Vagina (tissue), 2 donors: ENCODE results near the gene RNF5. TPM values are rescaled to one million over a fixed set of nuclear protein-coding genes. Genes with fewer than 3 reads are reported as not detected.

Experiments
- DNase-seq, 2 donors: peaks; one replicate each; pipeline ENCODE4 v3.0.0-alpha.2; 2017; ENCODE audit errors: extremely low spot score in 2 of 2
- H3K27ac ChIP-seq: fragments of 200-600 bp; sonication (generic); one replicate; pipeline ENCODE4 v1.5.1; 2019
- H3K27me3 ChIP-seq: fragments of 200-600 bp; sonication (generic); one replicate; pipeline ENCODE4 v1.5.1; 2019
- H3K36me3 ChIP-seq, 2 donors: fragments of 200-600 bp; sonication (generic); one replicate each; pipeline ENCODE4 v1.5.1; 2017 to 2019
- H3K4me1 ChIP-seq: fragments of 200-600 bp; sonication (generic); one replicate; pipeline ENCODE4 v1.5.1; 2019
- H3K4me3 ChIP-seq, 2 donors: fragments of 200-600 bp; sonication (generic); 1 replicate in 1 of 2; 2 replicates in 1 of 2; pipeline ENCODE4 v1.5.1; 2016 to 2019
- H3K9me3 ChIP-seq: fragments of 200-600 bp; sonication (generic); one replicate; pipeline ENCODE4 v1.5.1; 2019
- CTCF ChIP-seq, 3 experiments: fragments of 450-650 bp in 2 of 3; fragments of 200-600 bp in 1 of 3; sonication (generic) in 1 of 3; IDR thresholded peaks; one replicate each; pipeline ENCODE4 v1.5.1; 2017 to 2019; ENCODE audit warnings: antibody characterized with exemption in 3 of 3, mild to moderate bottlenecking in 2 of 3, moderate library complexity in 2 of 3
- POLR2A ChIP-seq, 2 donors: fragments of 450-650 bp; IDR thresholded peaks; one replicate each; pipeline ENCODE4 v1.6.1; 2017; ENCODE audit warnings: antibody characterized with exemption in 2 of 2, mild to moderate bottlenecking in 2 of 2, moderate library complexity in 2 of 2
- POLR2AphosphoS5 ChIP-seq, 2 donors: sonication (generic); formaldehyde crosslinking; IDR thresholded peaks; one replicate each; pipeline ENCODE4 v1.9.0; 2017; ENCODE audit warnings: antibody characterized with exemption in 2 of 2, mild to moderate bottlenecking in 2 of 2, low read depth in 1 of 2; ENCODE audit not compliant: insufficient read depth in 1 of 2
- intact Hi-C: fragments of 100-400 bp; cut with DNase I; formaldehyde crosslinking; loops from one replicate; pipeline ENCODE4 v1.15.1; 2023
- total RNA-seq: library from RNA; depleted of rRNA; stranded (reverse); fragments of >200 nt; gene quantifications from one replicate; pipeline ENCODE4 v1.2.3, GENCODE V29; 2016

RNF5 gene
- total RNA-seq, 1 donor from 2014 or later, result 48.4 TPM

GRCh38 chr6:32212076-32212760 is 34.0 kb downstream of the RNF5 start:
- no peak for DNase-seq

GRCh38 chr6:32213649-32214048 is 35.4 kb downstream of the RNF5 start:
- DNase-seq, result no peak
- intact Hi-C loops, result no loop called here

More at GRCh38 chr6:32212076-32212760, 34.0 kb downstream of the RNF5 start:
- H3K9me3 ChIP-seq, result no peaks in the 10 kb centered on the region
- TF ChIP-seq POLR2A (IDR thresholded peaks at IDR 0.05), result no peak
- TF ChIP-seq POLR2AphosphoS5 (IDR thresholded peaks at IDR 0.05; ENCODE audit: insufficient read depth in 1 of 2, low read depth in 1 of 2), result no peak
- TF ChIP-seq CTCF (IDR thresholded peaks at IDR 0.05), result no peak
- H3K27me3 ChIP-seq, result no peaks in the 10 kb centered on the region
- no peaks in the 10 kb centered on the region for H3K4me1 ChIP-seq
- intact Hi-C loops, result no loop called here
- no peak overlapping the region for H3K4me3 ChIP-seq
- no peaks in the 10 kb centered on the region for H3K36me3 ChIP-seq
- H3K27ac ChIP-seq, result no peak overlapping the region

GRCh38 chr6:32214126-32214525 is 35.9 kb downstream of the RNF5 start:
- no peak overlapping the region for H3K4me3 ChIP-seq
- no peak overlapping the region for H3K27ac ChIP-seq
- H3K9me3 ChIP-seq, result no peaks in the 10 kb centered on the region
- TF ChIP-seq POLR2AphosphoS5 (IDR thresholded peaks at IDR 0.05; ENCODE audit: insufficient read depth in 1 of 2, low read depth in 1 of 2) (no peak), POLR2A (IDR thresholded peaks at IDR 0.05) (no peak), CTCF (IDR thresholded peaks at IDR 0.05) (no peak)
- no peak for DNase-seq
- no peaks in the 10 kb centered on the region for H3K4me1 ChIP-seq
- H3K27me3 ChIP-seq, result no peaks in the 10 kb centered on the region
- H3K36me3 ChIP-seq, result no peaks in the 10 kb centered on the region
- intact Hi-C loops, result no loop called here

More at GRCh38 chr6:32213649-32214048, 35.4 kb downstream of the RNF5 start:
- Histone ChIP-seq H3K27me3 (no peaks in the 10 kb centered on the region), H3K36me3 (no peaks in the 10 kb centered on the region), H3K4me3 (no peak overlapping the region), H3K4me1 (no peaks in the 10 kb centered on the region), H3K27ac (no peak overlapping the region), H3K9me3 (no peaks in the 10 kb centered on the region)
- TF ChIP-seq POLR2A (IDR thresholded peaks at IDR 0.05) (no peak), POLR2AphosphoS5 (IDR thresholded peaks at IDR 0.05; ENCODE audit: insufficient read depth in 1 of 2, low read depth in 1 of 2) (no peak), CTCF (IDR thresholded peaks at IDR 0.05) (no peak)

GRCh38 chr6:32215617-32216016 is 37.4 kb downstream of the RNF5 start:
- no peak for TF ChIP-seq POLR2AphosphoS5 (IDR thresholded peaks at IDR 0.05; ENCODE audit: insufficient read depth in 1 of 2, low read depth in 1 of 2)
- TF ChIP-seq POLR2A (IDR thresholded peaks at IDR 0.05), result no peak
- no peak for TF ChIP-seq CTCF (IDR thresholded peaks at IDR 0.05)
- DNase-seq, result no peak
- no peaks in the 10 kb centered on the region for H3K9me3 ChIP-seq
- intact Hi-C loops, result no loop called here
- H3K4me1 ChIP-seq, result no peaks in the 10 kb centered on the region
- H3K4me3 ChIP-seq, result no peak overlapping the region
- no peaks in the 10 kb centered on the region for H3K27me3 ChIP-seq
- no peaks in the 10 kb centered on the region for H3K36me3 ChIP-seq
- no peak overlapping the region for H3K27ac ChIP-seq

- intact Hi-C loops, result no loop called here
- Histone ChIP-seq H3K9me3 (no peaks in the 10 kb centered on the region), H3K27ac (no peak overlapping the region), H3K27me3 (no peaks in the 10 kb centered on the region), H3K4me1 (no peaks in the 10 kb centered on the region), H3K36me3 (no peaks in the 10 kb centered on the region), H3K4me3 (no peak overlapping the region)
- TF ChIP-seq POLR2A (IDR thresholded peaks at IDR 0.05) (no peak), CTCF (IDR thresholded peaks at IDR 0.05) (no peak), POLR2AphosphoS5 (IDR thresholded peaks at IDR 0.05; ENCODE audit: insufficient read depth in 1 of 2, low read depth in 1 of 2) (no peak)
- no peak for DNase-seq
These were observed 38.1 kb downstream of the RNF5 start for GRCh38 chr6:32216285-32216684.
